Jurkat, Clone E6-1 (cell line): ENCODE data around the gene EYA4.
"Not testable (repeated sequence)": the region's sequence is repeated elsewhere in the genome, so short reads cannot be mapped to it uniquely, and the experiment has no call there.

Source experiments
- DNase-seq: peaks from one replicate; pipeline ENCODE4 v3.0.0-alpha.2; 2011; ENCODE audit warnings: low read depth, low spot score
- H3K4me3 ChIP-seq: 2 replicates; pipeline ENCODE4 v1.5.1; 2011; ENCODE audit warnings: mild to moderate bottlenecking, low read length, control low read depth, moderate library complexity

Gene EYA4

DNA sequence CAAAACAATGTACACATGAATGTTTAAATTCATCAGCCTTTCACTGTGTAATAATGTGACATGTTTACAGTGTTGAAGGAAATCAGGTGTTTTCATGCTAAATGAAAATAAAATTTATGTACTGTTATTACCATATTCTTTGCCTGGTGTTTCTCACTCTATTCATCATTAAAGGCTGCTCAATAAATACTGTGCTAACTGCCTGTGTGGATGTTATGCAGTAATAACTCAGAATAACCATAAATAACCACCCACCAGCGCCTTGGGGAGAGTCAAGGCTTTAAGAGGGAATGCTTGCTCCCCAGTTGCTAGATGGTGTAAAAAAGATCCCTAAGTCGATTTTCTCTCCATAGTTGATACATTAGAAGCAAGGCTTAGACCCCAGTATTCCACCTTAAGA lies 299.9 kb downstream of the EYA4 start:
- no peak overlapping the region for H3K4me3 ChIP-seq
- DNase-seq, result no peak

DNA sequence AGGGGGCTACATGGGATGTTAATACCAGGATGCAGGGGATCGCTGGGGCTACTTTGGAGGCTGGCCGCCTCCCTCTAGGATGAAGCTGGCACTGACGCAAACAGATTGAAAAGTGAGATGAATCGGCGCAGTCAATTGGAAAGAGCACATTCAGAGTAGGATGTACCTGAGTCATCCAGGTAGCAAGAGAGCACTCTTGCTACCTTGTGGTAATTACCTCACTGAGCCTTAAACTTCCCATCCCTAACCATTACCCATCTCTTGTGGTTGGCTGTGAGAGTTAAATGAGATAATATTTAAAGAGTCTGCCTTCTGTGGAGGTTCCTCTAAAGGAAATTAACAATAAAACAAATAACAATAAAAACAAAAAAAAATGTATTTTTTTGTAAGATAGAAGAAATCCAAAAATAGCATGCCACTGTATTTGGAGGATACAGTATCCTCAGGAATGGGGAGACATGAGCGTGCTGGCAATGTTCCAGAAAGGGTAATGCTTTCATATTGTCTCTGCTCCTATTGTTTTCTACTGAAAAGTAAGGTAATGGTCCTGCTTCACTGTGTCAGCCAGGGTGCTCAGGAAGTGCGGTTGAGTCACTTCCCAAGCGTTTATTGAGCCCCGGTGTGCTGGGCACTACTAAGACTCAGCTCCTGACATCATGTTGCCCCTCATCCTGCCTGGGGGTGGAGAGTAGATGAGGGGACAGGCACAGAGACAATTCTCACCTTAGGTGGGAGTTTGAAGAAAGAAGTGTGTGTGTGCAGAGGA lies 301.1 kb downstream of the EYA4 start:
- H3K4me3 ChIP-seq, result no peak overlapping the region
- DNase-seq, result no peak

GRCh38 chr6:133544419-133544818 lies 303.3 kb downstream of the EYA4 start:
- DNase-seq, result no peak

GRCh38 chr6:133546098-133546497 lies 304.9 kb downstream of the EYA4 start:
- DNase-seq, result no peak
- no peak overlapping the region for H3K4me3 ChIP-seq

More at GRCh38 chr6:133544419-133544818, 303.3 kb downstream of the EYA4 start:
- no peak overlapping the region for H3K4me3 ChIP-seq

- DNase-seq, result peak; percentile 22
- no peak overlapping the region for H3K4me3 ChIP-seq
These were observed 306.0 kb downstream of the EYA4 start for GRCh38 chr6:133547136-133547535.

GRCh38 chr6:133548423-133549159 lies 307.4 kb downstream of the EYA4 start:
- H3K4me3 ChIP-seq, result no peak overlapping the region
- no peak for DNase-seq

GRCh38 chr6:133549371-133549801 lies 308.2 kb downstream of the EYA4 start:
- DNase-seq, result no peak
- H3K4me3 ChIP-seq, result no peak overlapping the region

- DNase-seq, result no peak
- no peak overlapping the region for H3K4me3 ChIP-seq
These were observed 308.9 kb downstream of the EYA4 start for GRCh38 chr6:133550026-133550425.

DNA sequence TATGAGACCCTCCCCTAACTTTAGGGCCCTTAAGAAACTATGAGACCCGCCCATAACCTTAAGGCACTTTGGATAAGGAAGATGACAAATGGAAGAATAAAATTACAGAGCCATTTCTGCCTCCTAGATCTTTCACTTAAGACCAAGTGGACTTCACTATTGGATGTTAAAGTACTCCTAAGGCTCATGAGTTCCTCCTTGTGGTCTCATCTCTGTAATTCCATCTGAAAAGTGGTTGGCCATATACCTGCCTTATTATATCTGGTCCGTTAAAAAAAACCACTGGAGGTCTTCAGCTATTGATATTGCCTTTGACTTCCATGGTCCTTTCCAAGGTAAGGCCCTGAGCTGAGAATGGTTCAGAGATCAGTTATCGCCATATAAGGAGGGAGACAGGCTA lies 310.3 kb downstream of the EYA4 start:
- H3K4me3 ChIP-seq, result no peak overlapping the region
- no peak for DNase-seq

- no peak for DNase-seq
- H3K4me3 ChIP-seq, result no peak overlapping the region
These were observed 310.7 kb downstream of the EYA4 start for GRCh38 chr6:133551847-133552341.

GRCh38 chr6:133553652-133554051 lies 312.5 kb downstream of the EYA4 start:
- peak; percentile 45 for DNase-seq
- no peak overlapping the region for H3K4me3 ChIP-seq

- H3K4me3 ChIP-seq, DNase-seq: not testable (repeated sequence)
These were observed 313.0 kb downstream of the EYA4 start for GRCh38 chr6:133554121-133554520.

- H3K4me3 ChIP-seq, result no peak overlapping the region
- DNase-seq, result no peak
These were observed 314.5 kb downstream of the EYA4 start for GRCh38 chr6:133555685-133556084.

GRCh38 chr6:133559926-133560325 lies 318.8 kb downstream of the EYA4 start:
- no peak overlapping the region for H3K4me3 ChIP-seq
- no peak for DNase-seq

- no peak overlapping the region for H3K4me3 ChIP-seq
- no peak for DNase-seq
These were observed 326.5 kb downstream of the EYA4 start for GRCh38 chr6:133567636-133568035.

GRCh38 chr6:133568970-133569889 lies 328.1 kb downstream of the EYA4 start:
- peak; percentile 8 for DNase-seq

GRCh38 chr6:133571681-133572080 lies 330.5 kb downstream of the EYA4 start:
- H3K4me3 ChIP-seq, result no peak overlapping the region
- no peak for DNase-seq

More at GRCh38 chr6:133568970-133569889, 328.1 kb downstream of the EYA4 start:
- H3K4me3 ChIP-seq, result no peak overlapping the region

DNA sequence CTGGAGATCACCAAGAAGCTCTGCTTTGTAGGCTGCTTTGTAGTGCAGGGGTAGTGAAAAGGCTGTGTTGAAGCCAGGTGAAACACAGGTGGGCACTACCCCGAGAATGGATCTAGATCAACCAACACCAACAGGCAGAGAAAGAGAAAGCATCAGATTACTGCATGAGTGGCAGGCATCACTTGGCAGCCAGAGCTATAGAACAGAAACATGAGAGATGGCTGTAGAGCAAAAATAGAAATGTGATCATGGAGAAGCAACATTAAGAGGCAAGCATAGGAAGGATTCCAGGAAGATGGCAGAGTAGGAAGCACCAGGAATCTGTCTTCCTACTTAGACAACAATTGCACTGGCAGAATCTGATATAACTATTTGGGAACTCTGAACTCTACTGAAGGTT lies 336.7 kb downstream of the EYA4 start:
- H3K4me3 ChIP-seq, result no peak overlapping the region
- DNase-seq, result no peak
